ENCODE measurements around the gene EML6. TPM values are rescaled to one million over a fixed set of nuclear protein-coding genes. Genes with fewer than 3 reads are reported as not detected.

The EML6 gene
- total RNA-seq, 4 donors from 2014 or later = 2.3 to 15.1 (median 4.1) TPM

DNA sequence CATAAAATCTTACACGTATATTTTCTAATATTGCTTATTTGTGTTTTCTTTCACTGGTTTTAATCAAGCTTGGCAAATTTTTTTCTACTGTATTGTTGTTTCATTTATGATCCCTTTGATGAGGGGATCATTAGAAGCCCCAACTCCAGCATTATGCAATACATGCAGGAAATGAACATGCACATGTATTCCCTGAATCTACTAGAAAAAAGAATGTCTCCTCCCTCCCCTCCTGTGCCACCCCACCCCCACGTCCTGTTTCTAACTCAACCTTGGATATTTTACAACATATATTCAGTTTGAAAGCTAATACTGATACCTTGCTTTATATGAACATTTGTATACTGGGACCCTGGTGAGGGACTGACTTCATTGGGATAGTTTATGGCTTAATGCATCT, 53.0 kb downstream of the EML6 start:
- WGBS = 82% methylated on average over 2 of the region's 2 CpGs
- no peak for DNase-seq (ENCODE audit: low spot score in 2 of 2)
- Histone ChIP-seq H3K9me3 (peaks cover 12% of the 10 kb centered on the region), H3K4me3 (no peak overlapping the region), H3K36me3 (no peaks in the 10 kb centered on the region), H3K27me3 (no peaks in the 10 kb centered on the region), H3K27ac (no peak overlapping the region), H3K4me1 (peaks cover under 1% of the 10 kb centered on the region)
- TF ChIP-seq POLR2AphosphoS5 (IDR thresholded peaks at IDR 0.05) = no peak
- no peak for TF ChIP-seq POLR2A (IDR thresholded peaks at IDR 0.05)
- TF ChIP-seq, protein P1, sequence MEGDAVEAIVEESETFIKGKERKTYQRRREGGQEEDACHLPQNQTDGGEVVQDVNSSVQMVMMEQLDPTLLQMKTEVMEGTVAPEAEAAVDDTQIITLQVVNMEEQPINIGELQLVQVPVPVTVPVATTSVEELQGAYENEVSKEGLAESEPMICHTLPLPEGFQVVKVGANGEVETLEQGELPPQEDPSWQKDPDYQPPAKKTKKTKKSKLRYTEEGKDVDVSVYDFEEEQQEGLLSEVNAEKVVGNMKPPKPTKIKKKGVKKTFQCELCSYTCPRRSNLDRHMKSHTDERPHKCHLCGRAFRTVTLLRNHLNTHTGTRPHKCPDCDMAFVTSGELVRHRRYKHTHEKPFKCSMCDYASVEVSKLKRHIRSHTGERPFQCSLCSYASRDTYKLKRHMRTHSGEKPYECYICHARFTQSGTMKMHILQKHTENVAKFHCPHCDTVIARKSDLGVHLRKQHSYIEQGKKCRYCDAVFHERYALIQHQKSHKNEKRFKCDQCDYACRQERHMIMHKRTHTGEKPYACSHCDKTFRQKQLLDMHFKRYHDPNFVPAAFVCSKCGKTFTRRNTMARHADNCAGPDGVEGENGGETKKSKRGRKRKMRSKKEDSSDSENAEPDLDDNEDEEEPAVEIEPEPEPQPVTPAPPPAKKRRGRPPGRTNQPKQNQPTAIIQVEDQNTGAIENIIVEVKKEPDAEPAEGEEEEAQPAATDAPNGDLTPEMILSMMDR (IDR thresholded peaks at IDR 0.05) = no peak
- no peak for TF ChIP-seq EP300 (IDR thresholded peaks at IDR 0.05)

DNA sequence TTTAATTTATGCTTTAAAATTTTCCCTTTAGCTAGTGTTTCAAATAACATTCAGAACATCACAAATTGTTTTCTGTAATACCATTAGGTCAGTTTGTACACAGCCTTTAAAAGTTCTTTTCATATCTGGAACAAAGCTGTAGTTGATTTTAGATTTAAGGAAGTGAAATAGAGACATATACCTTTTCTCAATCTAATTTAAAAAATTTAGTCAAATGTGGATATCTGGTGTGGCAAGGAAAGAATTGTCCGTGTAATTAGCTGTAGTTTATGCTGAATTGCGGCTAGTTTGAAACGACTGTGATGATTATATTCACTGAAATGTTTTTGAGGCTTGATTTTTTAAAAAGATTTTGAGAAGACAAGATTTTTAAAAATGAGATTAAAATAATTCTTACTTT, 59.9 kb downstream of the EML6 start:
- H3K36me3 ChIP-seq = no peaks in the 10 kb centered on the region
- H3K4me1 ChIP-seq = no peaks in the 10 kb centered on the region
- no peaks in the 10 kb centered on the region for H3K9me3 ChIP-seq
- DNase-seq (ENCODE audit: low spot score in 2 of 2) = no peak
- TF ChIP-seq POLR2A (IDR thresholded peaks at IDR 0.05) (no peak), EP300 (IDR thresholded peaks at IDR 0.05) (no peak), POLR2AphosphoS5 (IDR thresholded peaks at IDR 0.05) (no peak)
- TF ChIP-seq, protein P1 (IDR thresholded peaks at IDR 0.05) = no peak
- no peaks in the 10 kb centered on the region for H3K27me3 ChIP-seq
- no peak overlapping the region for H3K4me3 ChIP-seq
- WGBS = 94% methylated on average over 3 of the region's 3 CpGs
- H3K27ac ChIP-seq = no peak overlapping the region

DNA sequence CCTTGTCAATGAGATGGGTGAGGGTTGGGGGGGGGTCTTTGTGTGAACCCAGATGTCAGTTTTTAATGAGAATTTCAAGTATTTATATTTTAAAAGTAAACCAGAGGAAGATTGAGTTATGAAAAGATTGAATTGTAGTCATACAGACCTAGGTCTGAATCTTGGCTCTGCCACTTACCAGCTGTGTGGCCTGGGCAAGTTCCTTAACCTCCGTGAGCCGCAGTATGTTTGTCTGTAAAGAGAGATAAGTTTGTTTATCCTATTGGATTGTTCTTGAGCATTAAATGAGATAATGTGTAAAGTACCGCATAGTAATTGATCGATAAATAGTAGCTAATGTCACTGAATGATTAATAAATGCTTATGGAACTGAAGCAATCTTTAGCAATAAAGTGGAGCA, 63.8 kb downstream of the EML6 start:
- no peaks in the 10 kb centered on the region for H3K4me1 ChIP-seq
- no peak overlapping the region for H3K4me3 ChIP-seq
- H3K36me3 ChIP-seq = no peaks in the 10 kb centered on the region
- 83% methylated on average over 4 of the region's 4 CpGs for WGBS
- no peaks in the 10 kb centered on the region for H3K9me3 ChIP-seq
- no peak for TF ChIP-seq POLR2A (IDR thresholded peaks at IDR 0.05)
- no peak for TF ChIP-seq POLR2AphosphoS5 (IDR thresholded peaks at IDR 0.05)
- TF ChIP-seq EP300 (IDR thresholded peaks at IDR 0.05) = no peak
- TF ChIP-seq, protein P1 (IDR thresholded peaks at IDR 0.05) = no peak
- DNase-seq (ENCODE audit: low spot score in 2 of 2) = no peak
- no peaks in the 10 kb centered on the region for H3K27me3 ChIP-seq
- no peak overlapping the region for H3K27ac ChIP-seq

DNA sequence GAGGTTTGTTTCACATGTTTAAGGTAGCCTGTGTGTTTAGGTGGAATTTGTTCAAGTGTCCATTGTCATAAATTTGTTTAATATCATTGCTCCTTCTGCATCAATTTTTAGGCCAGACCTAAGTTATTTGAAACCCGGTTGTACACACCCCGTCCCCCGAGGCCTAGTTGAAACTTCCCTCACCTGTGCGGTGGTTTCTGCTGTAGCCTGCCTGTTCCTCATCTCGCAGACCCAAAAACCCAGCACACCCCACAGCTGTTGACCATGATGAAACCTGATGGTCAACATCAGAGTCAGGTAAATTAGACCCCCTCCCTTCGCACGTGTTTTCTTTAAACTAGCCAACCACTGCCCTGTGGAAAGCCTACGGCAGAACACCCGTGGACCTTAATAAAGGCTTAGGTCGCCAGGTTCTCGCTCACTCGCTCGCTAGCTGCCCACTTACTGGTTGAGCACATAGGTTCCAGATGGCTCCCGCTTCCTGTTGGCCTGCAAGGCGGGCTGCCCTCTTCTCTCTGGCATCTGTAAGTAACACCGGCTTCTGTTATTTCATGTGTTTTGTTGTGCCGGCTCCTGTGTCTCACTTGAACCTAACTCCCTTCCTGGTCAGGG, 64.4 kb downstream of the EML6 start:
- Histone ChIP-seq H3K9me3 (no peaks in the 10 kb centered on the region), H3K27ac (no peak overlapping the region), H3K4me3 (no peak overlapping the region), H3K27me3 (no peaks in the 10 kb centered on the region), H3K36me3 (no peaks in the 10 kb centered on the region), H3K4me1 (no peaks in the 10 kb centered on the region)
- TF ChIP-seq, protein P1 (IDR thresholded peaks at IDR 0.05) = no peak
- no peak for TF ChIP-seq EP300 (IDR thresholded peaks at IDR 0.05)
- no peak for TF ChIP-seq POLR2A (IDR thresholded peaks at IDR 0.05)
- no peak for TF ChIP-seq POLR2AphosphoS5 (IDR thresholded peaks at IDR 0.05)
- DNase-seq (ENCODE audit: low spot score in 2 of 2) = no peak
- 90% methylated on average over 17 of the region's 17 CpGs for WGBS

DNA sequence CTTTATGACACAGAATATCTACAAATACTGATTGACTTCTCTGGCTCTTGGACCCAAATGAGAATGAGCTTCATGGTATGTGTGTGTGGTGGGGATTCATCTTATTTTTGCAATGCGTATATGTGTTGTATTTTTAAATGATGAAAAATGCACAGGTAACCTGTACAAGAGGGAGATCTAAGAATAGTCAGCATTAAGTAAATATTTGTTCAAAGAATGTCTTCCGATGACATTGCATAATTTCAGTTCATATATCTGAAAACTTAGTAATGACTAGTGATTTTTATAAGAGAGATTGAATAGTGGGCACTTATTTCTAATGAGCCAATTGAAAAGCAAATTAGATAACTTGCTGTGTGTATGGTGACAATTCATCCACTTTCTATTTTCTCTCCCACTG, 66.4 kb downstream of the EML6 start:
- WGBS = 95% methylated on average over 2 of the region's 2 CpGs
- TF ChIP-seq POLR2AphosphoS5 (IDR thresholded peaks at IDR 0.05) = no peak
- TF ChIP-seq POLR2A (IDR thresholded peaks at IDR 0.05) = no peak
- TF ChIP-seq EP300 (IDR thresholded peaks at IDR 0.05) = no peak
- TF ChIP-seq, protein P1 (IDR thresholded peaks at IDR 0.05) = no peak
- no peak for DNase-seq (ENCODE audit: low spot score in 2 of 2)
- H3K4me3 ChIP-seq = no peak overlapping the region
- no peaks in the 10 kb centered on the region for H3K4me1 ChIP-seq
- H3K27ac ChIP-seq = no peak overlapping the region
- H3K36me3 ChIP-seq = no peaks in the 10 kb centered on the region
- H3K9me3 ChIP-seq = no peaks in the 10 kb centered on the region
- no peaks in the 10 kb centered on the region for H3K27me3 ChIP-seq
